HEK293 (cell line): ENCODE data around the gene INSL3.

Experiments used
- CTCF ChIA-PET: fragments of 350-600 bp; formaldehyde crosslinking; extraction: SDS; loops from one replicate; lab custom pipeline; 2021; ENCODE audit warnings: antibody characterized with exemption; lab: Yijun Ruan, JAX
- POLR2A ChIA-PET: fragments of 300-600 bp; formaldehyde crosslinking; extraction: SDS; loops from one replicate; lab custom pipeline; 2020; ENCODE audit warnings: antibody characterized with exemption, inconsistent platforms; lab: Yijun Ruan, JAX
- H3K27ac ChIP-seq: fragments of 200-500 bp; sonication (Bioruptor generic); 2 replicates; pipeline ENCODE4 v1.5.1; 2014; ENCODE audit warnings: low read depth, low read length, control low read depth, inconsistent platforms; ENCODE audit errors: extremely low read depth
- H3K36me3 ChIP-seq, 2 experiments: fragments of 200-500 bp in 1 of 2; sonication (Bioruptor generic) in 1 of 2; 1 replicate in 1 of 2; 2 replicates in 1 of 2; pipeline ENCODE4 v1.5.1; 2014 to 2017; ENCODE audit warnings: inconsistent platforms in 2 of 2, low read length in 2 of 2; ENCODE audit not compliant: control insufficient read depth in 2 of 2, insufficient read depth in 1 of 2
- H3K4me1 ChIP-seq: fragments of 200-500 bp; sonication (Bioruptor generic); 2 replicates; pipeline ENCODE4 v1.5.1; 2014; ENCODE audit warnings: mild to moderate bottlenecking, low read length, inconsistent platforms; ENCODE audit not compliant: control insufficient read depth, insufficient read depth
- H3K4me3 ChIP-seq: 2 replicates; pipeline ENCODE4 v1.5.1; 2011; ENCODE audit warnings: low read depth, mild to moderate bottlenecking, control low read depth, low read length, moderate library complexity
- H3K9me3 ChIP-seq: fragments of 200-500 bp; sonication (Bioruptor generic); 2 replicates; pipeline ENCODE4 v1.5.1; 2014; ENCODE audit warnings: low read depth, low read length, inconsistent platforms; ENCODE audit not compliant: control insufficient read depth, insufficient read depth
- BCL11A ChIP-seq: fragments of 450-650 bp; formaldehyde crosslinking; IDR thresholded peaks from 2 replicates; pipeline ENCODE4 v1.5.1; 2016; ENCODE audit warnings: low read depth, missing biosample characterization, missing genetic modification characterization
- FEZF1 ChIP-seq: fragments of 450-650 bp; formaldehyde crosslinking; IDR thresholded peaks from 2 replicates; pipeline ENCODE4 v1.5.1; 2016; ENCODE audit warnings: missing biosample characterization, missing genetic modification characterization
- GLI4 ChIP-seq: fragments of 450-650 bp; formaldehyde crosslinking; IDR thresholded peaks from 2 replicates; pipeline ENCODE4 v1.5.1; 2016; ENCODE audit warnings: missing biosample characterization, missing genetic modification characterization
- GLIS1 ChIP-seq: fragments of 450-650 bp; formaldehyde crosslinking; IDR thresholded peaks from 2 replicates; pipeline ENCODE4 v1.5.1; 2016; ENCODE audit warnings: missing biosample characterization, missing genetic modification characterization
- KLF16 ChIP-seq: fragments of 450-650 bp; formaldehyde crosslinking; IDR thresholded peaks from 2 replicates; pipeline ENCODE4 v1.5.1; 2017; ENCODE audit warnings: missing biosample characterization, missing genetic modification characterization
- MZF1 ChIP-seq: fragments of 450-650 bp; formaldehyde crosslinking; IDR thresholded peaks from 2 replicates; pipeline ENCODE4 v1.5.1; 2017; ENCODE audit warnings: missing biosample characterization, missing genetic modification characterization, borderline replicate concordance
- SCRT1 ChIP-seq: fragments of 450-650 bp; formaldehyde crosslinking; IDR thresholded peaks from 2 replicates; pipeline ENCODE4 v1.5.1; 2016; ENCODE audit warnings: missing biosample characterization, missing genetic modification characterization, borderline replicate concordance
- ZFP3 ChIP-seq: fragments of 450-650 bp; formaldehyde crosslinking; IDR thresholded peaks from 2 replicates; pipeline ENCODE4 v1.5.1; 2016; ENCODE audit warnings: low read depth, missing biosample characterization, missing genetic modification characterization
- ZNF146 ChIP-seq: fragments of 450-650 bp; formaldehyde crosslinking; IDR thresholded peaks from 2 replicates; pipeline ENCODE4 v1.5.1; 2016; ENCODE audit warnings: missing biosample characterization, missing genetic modification characterization
- ZNF223 ChIP-seq: fragments of 450-650 bp; formaldehyde crosslinking; IDR thresholded peaks from 2 replicates; pipeline ENCODE4 v1.5.1; 2016; ENCODE audit warnings: missing biosample characterization, missing genetic modification characterization
- ZNF311 ChIP-seq: fragments of 450-650 bp; formaldehyde crosslinking; IDR thresholded peaks from 2 replicates; pipeline ENCODE4 v1.5.1; 2017; ENCODE audit warnings: missing biosample characterization, missing genetic modification characterization, borderline replicate concordance
- ZNF677 ChIP-seq: fragments of 450-650 bp; IDR thresholded peaks from 2 replicates; pipeline ENCODE4 v1.5.0; 2018; ENCODE audit warnings: missing biosample characterization, mild to moderate bottlenecking, missing genetic modification characterization, moderate library complexity
- ZNF768 ChIP-seq: fragments of 450-650 bp; formaldehyde crosslinking; IDR thresholded peaks from 2 replicates; pipeline ENCODE4 v1.5.1; 2018; ENCODE audit warnings: missing biosample characterization, mild to moderate bottlenecking, missing genetic modification characterization
- ZNF792 ChIP-seq: fragments of 450-650 bp; formaldehyde crosslinking; IDR thresholded peaks from 2 replicates; pipeline ENCODE4 v1.5.1; 2016; ENCODE audit warnings: missing biosample characterization, missing genetic modification characterization
- ZSCAN16 ChIP-seq: fragments of 450-650 bp; formaldehyde crosslinking; IDR thresholded peaks from 2 replicates; pipeline ENCODE4 v1.5.1; 2016; ENCODE audit warnings: missing biosample characterization, missing genetic modification characterization

The INSL3 gene

DNA sequence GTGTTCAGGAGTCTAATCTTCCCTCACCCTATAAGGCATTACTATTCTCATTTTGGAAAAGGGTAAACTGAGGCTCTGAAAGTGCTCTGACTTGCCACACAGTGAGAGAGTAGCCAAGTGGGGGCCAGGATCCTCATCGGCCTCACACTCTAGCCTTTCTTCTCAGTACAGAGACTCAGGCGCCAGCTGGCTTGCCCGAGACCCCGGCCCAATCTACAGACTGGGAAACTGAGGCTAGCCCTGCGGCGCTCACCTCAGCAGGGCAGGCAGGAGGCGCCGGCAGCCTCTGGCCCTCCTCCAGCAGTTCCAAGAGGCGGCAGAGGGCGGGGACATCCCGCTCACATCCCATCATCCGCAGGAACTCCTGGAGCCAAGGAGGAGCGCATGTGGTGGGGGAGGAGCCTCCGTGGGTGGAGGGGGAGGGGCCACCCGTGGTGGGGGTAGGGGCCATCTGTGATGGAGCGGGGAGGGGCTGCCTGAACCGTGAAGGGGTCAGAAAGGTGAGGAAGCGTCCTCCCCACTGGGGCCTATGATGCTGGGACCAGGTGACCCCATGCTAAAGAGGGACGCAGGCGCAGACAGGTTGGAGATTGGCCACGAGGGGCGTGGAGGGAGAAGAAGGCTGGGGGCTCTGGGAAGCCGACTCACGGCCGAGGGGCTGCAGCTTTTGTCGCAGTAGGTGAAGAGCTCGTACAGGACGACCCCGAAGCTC is 8.7 kb upstream of the INSL3 start (continued):
- TF ChIP-seq KLF16 (tag by site-specific recombination) (no peak), GLI4 (tag by site-specific recombination) (no peak), ZNF146 (no peak), MZF1 (tag by site-specific recombination) (no peak), ZNF223 (tag by site-specific recombination) (peak; percentile 96)

DNA sequence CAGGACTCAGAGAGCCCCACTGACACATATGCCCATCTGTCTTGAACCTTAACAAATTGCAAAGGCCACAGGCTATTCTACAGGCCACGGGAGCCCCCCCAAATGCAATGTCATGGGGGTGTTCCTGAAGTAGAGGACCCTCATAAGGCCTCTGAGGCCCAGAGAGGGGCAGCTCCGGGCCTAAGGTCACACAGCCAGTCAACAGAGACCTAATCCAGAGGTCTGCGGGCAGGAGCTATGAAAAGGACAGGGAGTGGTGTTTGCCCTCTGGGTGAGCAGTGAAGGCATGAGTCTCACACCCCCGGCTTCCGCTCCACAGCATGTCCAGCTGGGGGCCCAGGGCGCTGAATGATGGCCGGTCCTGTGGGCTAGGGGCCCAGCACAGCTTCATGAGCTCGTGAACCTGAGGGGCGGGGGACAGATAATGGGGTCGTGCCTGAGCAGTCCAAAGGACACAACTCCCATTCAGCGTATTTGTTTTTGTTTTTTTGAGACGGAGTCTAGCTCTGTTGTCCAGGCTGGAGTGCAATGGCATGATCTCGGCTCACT is 5.3 kb upstream of the INSL3 start:
- Histone ChIP-seq H3K4me3 (no peak overlapping the region), H3K27ac (no peak overlapping the region), H3K4me1 (no peaks in the 10 kb centered on the region), H3K36me3 (no peaks in the 10 kb centered on the region), H3K9me3 (no peaks in the 10 kb centered on the region)
- 0 out of 2 replicates have a peak, but pooled peaks have one; percentile 57 for TF ChIP-seq ZNF768 (tag by site-specific recombination)
- TF ChIP-seq BCL11A: no peak
- TF ChIP-seq SCRT1 (tag by site-specific recombination): no peak
- CTCF ChIA-PET: no interaction called here
- POLR2A ChIA-PET: interaction anchor here (1.1 kb wide), 1 partner anchor 33 kb away, joined by 5 read pairs; no protein-coding TSS in a partner anchor

DNA sequence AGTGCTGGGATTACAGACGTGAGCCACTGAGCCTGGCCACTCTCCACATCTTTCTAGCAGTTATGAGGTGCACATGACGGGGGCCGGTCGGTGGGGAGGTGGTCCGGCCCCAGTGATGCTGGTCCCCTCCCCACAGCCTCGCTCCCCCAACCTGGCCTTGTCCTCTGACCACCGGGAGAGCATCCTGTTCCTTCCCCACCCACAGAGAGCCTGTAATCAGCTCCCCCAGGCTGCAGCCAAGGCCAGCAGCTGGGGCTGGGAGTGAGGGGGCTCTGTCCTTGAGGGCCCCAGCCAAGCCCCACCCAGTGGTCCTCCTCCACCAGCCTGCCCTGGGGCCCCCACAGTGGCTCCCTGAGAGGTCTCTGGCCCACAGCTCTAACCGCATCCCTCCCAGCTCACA is 3.0 kb upstream of the INSL3 start:
- H3K36me3 ChIP-seq: no peaks in the 10 kb centered on the region
- no peaks in the 10 kb centered on the region for H3K9me3 ChIP-seq
- CTCF ChIA-PET: interaction anchor here (0.6 kb wide), 1 partner anchor 48 kb away, joined by 4 read pairs; no protein-coding TSS in a partner anchor
- no peaks in the 10 kb centered on the region for H3K4me1 ChIP-seq
- no peak overlapping the region for H3K27ac ChIP-seq
- POLR2A ChIA-PET: interaction anchor here (0.6 kb wide), 1 partner anchor 184 kb away, joined by 3 read pairs; the partner anchor contains the start of gene ARRDC2
- TF ChIP-seq ZNF311 (tag by site-specific recombination): no peak
- TF ChIP-seq GLIS1 (tag by site-specific recombination): peak; percentile 78
- TF ChIP-seq, all 188 proteins: peak for 1
- no peak overlapping the region for H3K4me3 ChIP-seq

DNA sequence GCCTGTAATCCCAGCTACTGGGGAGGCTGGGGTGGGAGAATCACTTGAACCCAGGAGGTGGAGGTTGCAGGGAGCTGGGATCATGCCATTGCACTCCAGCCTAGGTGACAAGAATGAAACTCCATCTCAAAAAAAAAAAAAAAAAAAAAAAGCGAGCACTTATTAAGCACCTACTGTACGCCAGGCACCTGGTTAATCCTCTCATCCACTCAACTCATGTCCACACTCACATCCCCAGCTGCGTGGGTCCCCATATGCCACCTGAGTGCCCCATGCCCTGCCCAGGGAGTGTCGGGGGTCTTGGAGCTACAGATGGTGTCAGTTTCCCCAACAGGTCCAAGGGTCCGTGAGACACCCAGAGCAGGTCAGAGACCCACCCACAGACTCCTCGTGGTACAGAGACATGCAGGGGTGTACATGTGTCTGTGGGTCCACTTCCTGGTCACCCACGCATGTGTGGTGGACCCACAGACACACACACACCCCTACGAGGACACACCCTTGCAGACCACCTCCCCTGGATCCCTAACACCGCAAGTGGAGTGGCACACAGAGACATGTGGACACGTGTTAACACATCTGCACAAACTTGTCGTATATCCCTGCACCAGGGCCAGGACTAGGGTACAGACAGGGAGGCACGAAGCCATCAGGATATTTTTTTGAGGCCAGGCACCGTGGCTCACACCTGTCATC is 3.5 kb downstream of the INSL3 start:
- POLR2A ChIA-PET: interaction anchor here (0.7 kb wide), 1 partner anchor 22 kb away, joined by 3 read pairs; no protein-coding TSS in a partner anchor
- Histone ChIP-seq H3K27ac (no peak overlapping the region), H3K9me3 (no peaks in the 10 kb centered on the region), H3K36me3 (no peaks in the 10 kb centered on the region), H3K4me3 (no peak overlapping the region), H3K4me1 (no peaks in the 10 kb centered on the region)
- no peak for TF ChIP-seq FEZF1 (tag by site-specific recombination)
- 0 out of 2 replicates have a peak, but pooled peaks have one; percentile 56 for TF ChIP-seq ZNF792 (tag by site-specific recombination)
- no peak for TF ChIP-seq ZNF677 (tag by site-specific recombination)
- CTCF ChIA-PET: no interaction called here

DNA sequence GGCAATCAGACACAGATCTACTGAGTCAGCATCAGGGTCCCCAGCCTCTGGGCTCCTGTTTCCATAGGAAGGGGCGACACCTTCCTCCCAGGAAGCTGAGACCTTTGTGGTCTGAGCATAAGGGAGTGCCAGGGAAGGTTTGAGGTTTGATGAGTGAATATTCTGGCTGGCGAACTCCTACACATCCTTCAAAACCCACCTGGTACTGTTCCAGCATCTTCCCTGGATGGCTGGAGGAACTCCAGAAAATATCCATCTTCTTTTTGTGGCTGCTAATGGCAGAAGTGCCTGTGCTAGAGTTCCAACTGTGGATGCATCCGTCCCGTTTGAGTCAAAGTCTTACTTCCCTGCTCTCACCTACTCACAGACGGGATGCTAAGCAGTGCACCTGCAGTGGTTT is 9.2 kb downstream of the INSL3 start:
- Histone ChIP-seq H3K4me3 (no peak overlapping the region), H3K9me3 (no peaks in the 10 kb centered on the region), H3K4me1 (no peaks in the 10 kb centered on the region), H3K36me3 (no peaks in the 10 kb centered on the region), H3K27ac (no peak overlapping the region)
- ChIA-PET CTCF (interaction anchor here (0.7 kb wide), 1 partner anchor 391 kb away, joined by 3 read pairs; no protein-coding TSS in a partner anchor), POLR2A (no interaction called here)
- TF ChIP-seq ZSCAN16 (tag by site-specific recombination): no peak
- TF ChIP-seq ZFP3 (tag by site-specific recombination): peak; percentile 94
